Fibroblast of lung (primary cell): ENCODE results near the gene FMR1. TPM values are rescaled to one million over a fixed set of nuclear protein-coding genes. Genes with fewer than 3 reads are reported as not detected.

Experiments used
- DNase-seq, 2 donors: peaks; one replicate each; pipeline versions ENCODE4 v3.0.0 to v3.0.0-alpha.2; 2010; ENCODE audit warnings: low read depth in 2 of 2
- H2AFZ ChIP-seq: 2 replicates; pipeline ENCODE4 v1.5.1; 2012; ENCODE audit warnings: low read length, control low read depth, inconsistent platforms
- H3K27ac ChIP-seq: 2 replicates; pipeline ENCODE4 v1.5.1; 2011; ENCODE audit warnings: low read length, control low read depth; ENCODE audit not compliant: insufficient read depth
- H3K27me3 ChIP-seq: 2 replicates; pipeline ENCODE4 v1.5.1; 2011; ENCODE audit warnings: mild to moderate bottlenecking, low read length; ENCODE audit not compliant: control insufficient read depth, insufficient read depth
- H3K36me3 ChIP-seq: 2 replicates; pipeline ENCODE4 v1.5.1; 2011; ENCODE audit warnings: low read length; ENCODE audit not compliant: control insufficient read depth, insufficient read depth
- H3K4me1 ChIP-seq: 2 replicates; pipeline ENCODE4 v1.5.1; 2011; ENCODE audit warnings: low read length; ENCODE audit not compliant: control insufficient read depth, insufficient read depth; ENCODE audit errors: extremely low read depth
- H3K4me2 ChIP-seq: 2 replicates; pipeline ENCODE4 v1.5.1; 2011; ENCODE audit warnings: low read length, control low read depth; ENCODE audit not compliant: insufficient read depth; ENCODE audit errors: extremely low read depth
- H3K4me3 ChIP-seq, 4 experiments: fragments of 200-600 bp in 1 of 4; sonication (generic) in 1 of 4; replicated peaks in 1 of 4; 2 replicates each; pipeline ENCODE4 v1.5.1; 2011 to 2016; ENCODE audit warnings: low read length in 4 of 4, low read depth in 3 of 4, mild to moderate bottlenecking in 3 of 4, control low read depth in 2 of 4, inconsistent platforms in 1 of 4, mixed read lengths in 1 of 4; ENCODE audit not compliant: insufficient read depth in 1 of 4; ENCODE audit errors: control extremely low read depth in 1 of 4
- H3K79me2 ChIP-seq: 2 replicates; pipeline ENCODE4 v1.5.1; 2012; ENCODE audit warnings: mild to moderate bottlenecking, low read length, inconsistent platforms; ENCODE audit not compliant: control insufficient read depth, insufficient read depth
- H3K9ac ChIP-seq: 2 replicates; pipeline ENCODE4 v1.5.1; 2011; ENCODE audit warnings: mild to moderate bottlenecking, low read length, control low read depth; ENCODE audit not compliant: insufficient read depth
- H3K9me3 ChIP-seq: 2 replicates; pipeline ENCODE4 v1.5.1; 2012; ENCODE audit warnings: low read depth, low read length; ENCODE audit not compliant: control insufficient read depth, insufficient read depth
- H4K20me1 ChIP-seq: 2 replicates; pipeline ENCODE4 v1.5.1; 2011; ENCODE audit warnings: low read length; ENCODE audit not compliant: control insufficient read depth, insufficient read depth; ENCODE audit errors: extremely low read depth
- EZH2 ChIP-seq: IDR thresholded peaks from 2 replicates; pipeline ENCODE4 v1.5.1; 2012; ENCODE audit warnings: low read length, control low read depth, mild to moderate bottlenecking; ENCODE audit errors: missing control alignments
- polyA plus RNA-seq, 2 donors: library from polyadenylated mRNA; depleted of rRNA in 1 of 2; stranded (reverse) in 1 of 2; unstranded in 1 of 2; fragments of >200 nt; gene quantifications; 2 replicates each; pipeline ENCODE4 v1.2.1, GENCODE V29; 2011 to 2012; ENCODE audit warnings: missing spikeins in 1 of 2
- total RNA-seq: library from RNA; depleted of rRNA; stranded (reverse); fragments of >200 nt; gene quantifications from 2 replicates; pipeline ENCODE4 v1.2.1, GENCODE V29; 2014
- TF ChIP-seq, protein P1 (sequence below), 2 donors: IDR thresholded peaks in 1 of 2; conservative IDR thresholded peaks in 1 of 2; 1 replicate in 1 of 2; 2 replicates in 1 of 2; pipeline ENCODE4 v1.5.1; 2011 to 2012; ENCODE audit warnings: low read length in 2 of 2, control low read depth in 1 of 2, inconsistent platforms in 1 of 2, low read depth in 1 of 2, mild to moderate bottlenecking in 1 of 2

Gene FMR1
- total and polyA plus RNA-seq, 2 donors (not counting 1 experiment from before 2014, with no cell fraction given), result 26.1 to 36.5 TPM

DNA sequence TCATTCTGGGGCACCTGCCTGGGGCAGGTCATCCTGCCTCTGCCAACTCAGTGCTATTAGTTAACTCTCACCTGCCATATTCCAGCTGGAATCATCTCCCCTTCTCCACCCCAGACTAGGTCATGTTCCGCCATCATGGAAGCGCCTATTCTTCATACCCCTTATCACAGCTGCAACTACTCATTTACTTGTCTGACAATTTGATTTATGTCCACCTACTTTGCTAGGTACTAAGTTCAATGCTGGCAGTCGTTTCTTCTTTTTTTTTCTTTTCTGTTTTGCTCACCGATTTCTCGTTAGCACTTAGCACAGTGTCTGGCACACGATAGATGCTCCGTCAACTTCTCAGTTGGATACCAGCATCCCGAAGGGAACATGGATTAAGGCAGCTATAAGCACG lies 1.1 kb upstream of the FMR1 start:
- Histone ChIP-seq H3K4me2 (no peak overlapping the region), H2AFZ (no peak overlapping the region), H3K36me3 (no peaks in the 10 kb centered on the region), H3K4me3 (no peak overlapping the region), H3K9me3 (no peaks in the 10 kb centered on the region), H3K79me2 (peaks cover 27% of the 10 kb centered on the region), H3K27ac (no peak overlapping the region), H3K27me3 (no peaks in the 10 kb centered on the region), H4K20me1 (no peaks in the 10 kb centered on the region), H3K9ac (no peak overlapping the region), H3K4me1 (peaks cover 2% of the 10 kb centered on the region)
- DNase-seq, result no peak
- TF ChIP-seq, protein P1, sequence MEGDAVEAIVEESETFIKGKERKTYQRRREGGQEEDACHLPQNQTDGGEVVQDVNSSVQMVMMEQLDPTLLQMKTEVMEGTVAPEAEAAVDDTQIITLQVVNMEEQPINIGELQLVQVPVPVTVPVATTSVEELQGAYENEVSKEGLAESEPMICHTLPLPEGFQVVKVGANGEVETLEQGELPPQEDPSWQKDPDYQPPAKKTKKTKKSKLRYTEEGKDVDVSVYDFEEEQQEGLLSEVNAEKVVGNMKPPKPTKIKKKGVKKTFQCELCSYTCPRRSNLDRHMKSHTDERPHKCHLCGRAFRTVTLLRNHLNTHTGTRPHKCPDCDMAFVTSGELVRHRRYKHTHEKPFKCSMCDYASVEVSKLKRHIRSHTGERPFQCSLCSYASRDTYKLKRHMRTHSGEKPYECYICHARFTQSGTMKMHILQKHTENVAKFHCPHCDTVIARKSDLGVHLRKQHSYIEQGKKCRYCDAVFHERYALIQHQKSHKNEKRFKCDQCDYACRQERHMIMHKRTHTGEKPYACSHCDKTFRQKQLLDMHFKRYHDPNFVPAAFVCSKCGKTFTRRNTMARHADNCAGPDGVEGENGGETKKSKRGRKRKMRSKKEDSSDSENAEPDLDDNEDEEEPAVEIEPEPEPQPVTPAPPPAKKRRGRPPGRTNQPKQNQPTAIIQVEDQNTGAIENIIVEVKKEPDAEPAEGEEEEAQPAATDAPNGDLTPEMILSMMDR (conservative IDR thresholded peaks at IDR 0.05 in 1 of 2, IDR thresholded peaks at IDR 0.05 in 1 of 2; ENCODE audit: low read depth in 1 of 2, low read length in 2 of 2), result no peak
- no peak for TF ChIP-seq EZH2

- Histone ChIP-seq H3K9ac (peak overlapping the region; percentile 88), H2AFZ (peak overlapping the region; percentile 46), H3K27me3 (no peaks in the 10 kb centered on the region), H3K27ac (peak overlapping the region; percentile 83), H3K36me3 (no peaks in the 10 kb centered on the region), H3K9me3 (no peaks in the 10 kb centered on the region), H3K79me2 (peaks cover 38% of the 10 kb centered on the region), H3K4me1 (peaks cover 2% of the 10 kb centered on the region), H4K20me1 (no peaks in the 10 kb centered on the region), H3K4me2 (peak overlapping the region; percentile 15), H3K4me3 (peak overlapping the region; percentile 71 to 87 (median 76))
- peak; percentile 41 to 46 for DNase-seq
- TF ChIP-seq, protein P1 (conservative IDR thresholded peaks at IDR 0.05 in 1 of 2, IDR thresholded peaks at IDR 0.05 in 1 of 2; ENCODE audit: low read depth in 1 of 2, low read length in 2 of 2), result no peak
- TF ChIP-seq EZH2, result no peak
Measured at GRCh38 chrX:147912093-147912801, 528 bp downstream of the FMR1 start.

- no peak overlapping the region for H3K9ac ChIP-seq
Measured at GRCh38 chrX:147913570-147913969, 1.9 kb downstream of the FMR1 start.

More at GRCh38 chrX:147913570-147913969, 1.9 kb downstream of the FMR1 start:
- no peaks in the 10 kb centered on the region for H3K36me3 ChIP-seq
- no peak overlapping the region for H3K27ac ChIP-seq
- DNase-seq, result no peak
- H3K27me3 ChIP-seq, result no peaks in the 10 kb centered on the region
- peaks cover 43% of the 10 kb centered on the region for H3K79me2 ChIP-seq
- H3K4me2 ChIP-seq, result peak overlapping the region; percentile 55
- H2AFZ ChIP-seq, result no peak overlapping the region
- TF ChIP-seq EZH2, result no peak
- TF ChIP-seq, protein P1 (conservative IDR thresholded peaks at IDR 0.05 in 1 of 2, IDR thresholded peaks at IDR 0.05 in 1 of 2; ENCODE audit: low read depth in 1 of 2, low read length in 2 of 2), result no peak
- H3K4me1 ChIP-seq, result peaks cover 2% of the 10 kb centered on the region
- peak overlapping the region in 3 of 4 experiments; percentile 73 to 87 (median 78) for H3K4me3 ChIP-seq
- no peaks in the 10 kb centered on the region for H3K9me3 ChIP-seq
- no peaks in the 10 kb centered on the region for H4K20me1 ChIP-seq
